OCI-LY3 (cell line): ENCODE results near the gene MAPK8.

Source experiments
- H2AFZ ChIP-seq: fragments of 200-600, 300-600 bp; shearing (Covaris generic); 2 replicates; pipeline ENCODE4 v1.6.0; 2014; ENCODE audit warnings: antibody characterized with exemption, low read depth, low read length
- H3K27ac ChIP-seq: fragments of 200-600, 300-600 bp; sonication (generic); 2 replicates; pipeline ENCODE4 v1.5.1; 2014; ENCODE audit warnings: mild to moderate bottlenecking, low read length, moderate library complexity, mixed read lengths
- H3K27me3 ChIP-seq: fragments of 200-600, 300-600 bp; sonication (generic); 2 replicates; pipeline ENCODE4 v1.6.1; 2014; ENCODE audit warnings: low read depth, low read length, mixed read lengths
- H3K36me3 ChIP-seq: fragments of 200-600, 300-600 bp; sonication (generic); replicated peaks from 2 replicates; pipeline ENCODE3; 2014; ENCODE audit warnings: low read depth, low read length, mixed read lengths
- H3K4me1 ChIP-seq: fragments of 300-600, 200-600 bp; sonication (generic); 2 replicates; pipeline ENCODE4 v1.6.1; 2014; ENCODE audit warnings: low read length, mixed read lengths
- H3K4me2 ChIP-seq: fragments of 200-600, 300-600 bp; sonication (generic); 2 replicates; pipeline ENCODE4 v1.6.1; 2014; ENCODE audit warnings: low read length, mixed read lengths
- H3K4me3 ChIP-seq: fragments of 300-600, 200-600 bp; sonication (generic); 2 replicates; pipeline ENCODE4 v1.5.1; 2014; ENCODE audit warnings: antibody characterized with exemption, mild to moderate bottlenecking, low read length, moderate library complexity
- H3K79me2 ChIP-seq: fragments of 300-600, 200-600 bp; shearing (Covaris generic); 2 replicates; pipeline ENCODE4 v1.6.1; 2014; ENCODE audit warnings: mild to moderate bottlenecking, low read length, mixed read lengths
- H3K9ac ChIP-seq: fragments of 300-600, 200-600 bp; shearing (Covaris generic); 2 replicates; pipeline ENCODE4 v1.6.0; 2014; ENCODE audit warnings: mild to moderate bottlenecking, low read length, moderate library complexity
- H3K9me3 ChIP-seq: fragments of 200-600, 300-600 bp; shearing (Covaris generic); 2 replicates; pipeline ENCODE4 v1.6.1; 2014; ENCODE audit warnings: low read length, mixed read lengths; ENCODE audit not compliant: insufficient read depth
- H4K20me1 ChIP-seq: fragments of 200-600, 300-600 bp; sonication (generic); 2 replicates; pipeline ENCODE4 v1.6.1; 2016; ENCODE audit warnings: low read length, mixed read lengths; ENCODE audit not compliant: insufficient read depth
- CTCF ChIP-seq: fragments of 200-600, 300-600 bp; sonication (generic); IDR thresholded peaks from 2 replicates; pipeline ENCODE4 v1.5.1; 2014; ENCODE audit warnings: antibody characterized with exemption, low read length, low read depth
- EZH2phosphoT487 ChIP-seq: fragments of 200-600 bp; shearing (Covaris generic); IDR thresholded peaks from 2 replicates; pipeline ENCODE4 v1.6.1; 2018; ENCODE audit warnings: antibody characterized with exemption, mixed run types, low read depth

The MAPK8 gene

GRCh38 chr10:48468866-48469511, 162.5 kb downstream of the MAPK8 start:
- TF ChIP-seq CTCF (no peak), EZH2phosphoT487 (no peak)
- H3K79me2 ChIP-seq, result no peaks in the 10 kb centered on the region
- H3K4me2 ChIP-seq, result no peak overlapping the region
- H3K9ac ChIP-seq, result no peak overlapping the region
- H2AFZ ChIP-seq, result no peak overlapping the region
- 0 out of 2 replicates have a peak, but pooled peaks cover 3% of the 10 kb centered on the region for H3K27me3 ChIP-seq
- H3K9me3 ChIP-seq, result no peaks in the 10 kb centered on the region
- no peaks in the 10 kb centered on the region for H3K4me1 ChIP-seq
- no peak overlapping the region for H3K4me3 ChIP-seq
- no peaks in the 10 kb centered on the region for H4K20me1 ChIP-seq
- no peaks in the 10 kb centered on the region for H3K36me3 ChIP-seq
- no peak overlapping the region for H3K27ac ChIP-seq

- Histone ChIP-seq H2AFZ (no peak overlapping the region), H3K4me3 (no peak overlapping the region)
Measured at GRCh38 chr10:48469516-48470020, 163.1 kb downstream of the MAPK8 start.

GRCh38 chr10:48470115-48470892, 163.8 kb downstream of the MAPK8 start:
- Histone ChIP-seq H2AFZ (no peak overlapping the region), H3K9me3 (no peaks in the 10 kb centered on the region), H3K4me3 (no peak overlapping the region), H4K20me1 (no peaks in the 10 kb centered on the region), H3K4me1 (no peaks in the 10 kb centered on the region), H3K79me2 (no peaks in the 10 kb centered on the region), H3K36me3 (no peaks in the 10 kb centered on the region), H3K9ac (no peak overlapping the region), H3K4me2 (no peak overlapping the region), H3K27me3 (0 out of 2 replicates have a peak, but pooled peaks cover 3% of the 10 kb centered on the region), H3K27ac (no peak overlapping the region)
- TF ChIP-seq CTCF (no peak), EZH2phosphoT487 (no peak)

More at GRCh38 chr10:48469516-48470020, 163.1 kb downstream of the MAPK8 start:
- no peak overlapping the region for H3K9ac ChIP-seq
- H3K4me1 ChIP-seq, result no peaks in the 10 kb centered on the region
- 0 out of 2 replicates have a peak, but pooled peaks cover 3% of the 10 kb centered on the region for H3K27me3 ChIP-seq
- no peak overlapping the region for H3K4me2 ChIP-seq
- no peaks in the 10 kb centered on the region for H4K20me1 ChIP-seq
- no peaks in the 10 kb centered on the region for H3K79me2 ChIP-seq
- H3K27ac ChIP-seq, result no peak overlapping the region
- H3K9me3 ChIP-seq, result no peaks in the 10 kb centered on the region
- H3K36me3 ChIP-seq, result no peaks in the 10 kb centered on the region
- no peak for TF ChIP-seq CTCF
- no peak for TF ChIP-seq EZH2phosphoT487
